MM.1S (cell line): ENCODE measurements around the gene HS2ST1.
"Not testable (repeated sequence)": the region's sequence is repeated elsewhere in the genome, so short reads cannot be mapped to it uniquely, and the experiment has no call there.

Source experiments
- DNase-seq: peaks from one replicate; pipeline ENCODE4 v3.0.0-alpha.2; 2015
- H2AFZ ChIP-seq: fragments of 300-600 bp; sonication (generic); 2 replicates; pipeline ENCODE4 v1.6.0; 2016; ENCODE audit warnings: antibody characterized with exemption, low read length
- H3F3A ChIP-seq: fragments of 300-600 bp; sonication (generic); 2 replicates; pipeline ENCODE4 v1.6.1; 2016; ENCODE audit warnings: mild to moderate bottlenecking, antibody characterized with exemption, low read length, moderate library complexity, mixed read lengths; ENCODE audit not compliant: insufficient read depth
- H3K27ac ChIP-seq: fragments of 300-600 bp; sonication (generic); 2 replicates; pipeline ENCODE4 v1.5.1; 2016; ENCODE audit warnings: mild to moderate bottlenecking, low read length
- H3K27me3 ChIP-seq: fragments of 300-600 bp; sonication (generic); replicated peaks from 2 replicates; pipeline ENCODE4 v1.6.0; 2016; ENCODE audit warnings: low read length; ENCODE audit not compliant: insufficient read depth
- H3K36me3 ChIP-seq: fragments of 300-600 bp; sonication (generic); replicated peaks from 2 replicates; pipeline ENCODE4 v1.6.1; 2016; ENCODE audit warnings: mild to moderate bottlenecking, low read length, mixed read lengths; ENCODE audit not compliant: insufficient read depth
- H3K4me1 ChIP-seq: fragments of 300-600 bp; sonication (generic); 2 replicates; pipeline ENCODE4 v1.6.1; 2016; ENCODE audit warnings: low read length, mixed read lengths
- H3K4me2 ChIP-seq: fragments of 300-600 bp; sonication (generic); 2 replicates; pipeline ENCODE4 v1.6.0; 2016; ENCODE audit warnings: low read depth, low read length
- H3K4me3 ChIP-seq: fragments of 300-600 bp; sonication (generic); 2 replicates; pipeline ENCODE4 v1.5.1; 2016; ENCODE audit warnings: low read length, mixed read lengths
- H3K79me2 ChIP-seq: fragments of 300-600 bp; sonication (generic); 2 replicates; pipeline ENCODE4 v1.6.1; 2016; ENCODE audit warnings: mixed run types, low read length, mixed read lengths
- H3K9ac ChIP-seq: fragments of 300-600 bp; sonication (generic); 2 replicates; pipeline ENCODE4 v1.6.1; 2016; ENCODE audit warnings: low read length, mixed read lengths
- H3K9me2 ChIP-seq: fragments of 300-600 bp; sonication (generic); replicated peaks from 2 replicates; pipeline ENCODE4 v1.6.1; 2016; ENCODE audit warnings: mild to moderate bottlenecking, low read length, mixed read lengths; ENCODE audit not compliant: insufficient read depth
- H3K9me3 ChIP-seq: fragments of 300-600 bp; sonication (generic); replicated peaks from 2 replicates; pipeline ENCODE4 v1.6.1; 2016; ENCODE audit warnings: mild to moderate bottlenecking, low read length, mixed read lengths; ENCODE audit not compliant: insufficient read depth
- H4K20me1 ChIP-seq: fragments of 300-600 bp; sonication (generic); 2 replicates; pipeline ENCODE4 v1.6.1; 2016; ENCODE audit warnings: mild to moderate bottlenecking, low read length, moderate library complexity, mixed read lengths; ENCODE audit not compliant: insufficient read depth
- EZH2 ChIP-seq: fragments of 300-600 bp; sonication (generic); optimal IDR thresholded peaks from 2 replicates; pipeline ENCODE3; 2017; ENCODE audit warnings: low read depth, mild to moderate bottlenecking, antibody characterized with exemption, low read length, mixed read lengths
- EZH2phosphoT487 ChIP-seq: fragments of 300-600 bp; sonication (generic); IDR thresholded peaks from 2 replicates; pipeline ENCODE4 v1.6.1; 2018; ENCODE audit warnings: antibody characterized with exemption, low read length
- TF ChIP-seq, protein P1 (sequence below): fragments of 300-600 bp; sonication (generic); IDR thresholded peaks from 2 replicates; pipeline ENCODE4 v1.5.1; 2016; ENCODE audit warnings: antibody characterized with exemption, low read length, mixed read lengths

Gene HS2ST1

DNA sequence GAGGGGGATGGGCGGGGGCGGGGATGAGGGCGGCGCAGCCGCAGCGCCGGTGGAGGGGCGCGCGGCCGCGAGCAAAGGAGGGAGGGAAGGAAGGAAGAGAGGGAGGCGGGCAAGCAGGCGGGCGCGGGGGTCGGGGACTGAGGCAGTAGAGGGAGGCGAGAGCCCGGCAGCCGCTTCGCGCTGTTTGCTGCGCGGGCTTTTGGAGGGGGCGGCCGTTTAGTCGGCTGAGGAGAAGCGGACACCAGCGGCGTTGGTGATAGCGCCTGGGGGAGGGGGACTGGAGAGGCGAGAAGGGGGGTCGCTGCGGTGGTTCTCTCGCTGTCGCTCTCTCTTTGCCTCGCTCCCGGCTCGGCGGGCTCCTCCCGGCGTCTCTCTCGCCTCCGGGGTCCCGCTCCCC, at the start of gene HS2ST1:
HS2ST1 (plus strand) TSS at position 35 of the 397 bp plus-strand sequence.
- TF ChIP-seq EZH2, result no peak
- TF ChIP-seq, protein P1, sequence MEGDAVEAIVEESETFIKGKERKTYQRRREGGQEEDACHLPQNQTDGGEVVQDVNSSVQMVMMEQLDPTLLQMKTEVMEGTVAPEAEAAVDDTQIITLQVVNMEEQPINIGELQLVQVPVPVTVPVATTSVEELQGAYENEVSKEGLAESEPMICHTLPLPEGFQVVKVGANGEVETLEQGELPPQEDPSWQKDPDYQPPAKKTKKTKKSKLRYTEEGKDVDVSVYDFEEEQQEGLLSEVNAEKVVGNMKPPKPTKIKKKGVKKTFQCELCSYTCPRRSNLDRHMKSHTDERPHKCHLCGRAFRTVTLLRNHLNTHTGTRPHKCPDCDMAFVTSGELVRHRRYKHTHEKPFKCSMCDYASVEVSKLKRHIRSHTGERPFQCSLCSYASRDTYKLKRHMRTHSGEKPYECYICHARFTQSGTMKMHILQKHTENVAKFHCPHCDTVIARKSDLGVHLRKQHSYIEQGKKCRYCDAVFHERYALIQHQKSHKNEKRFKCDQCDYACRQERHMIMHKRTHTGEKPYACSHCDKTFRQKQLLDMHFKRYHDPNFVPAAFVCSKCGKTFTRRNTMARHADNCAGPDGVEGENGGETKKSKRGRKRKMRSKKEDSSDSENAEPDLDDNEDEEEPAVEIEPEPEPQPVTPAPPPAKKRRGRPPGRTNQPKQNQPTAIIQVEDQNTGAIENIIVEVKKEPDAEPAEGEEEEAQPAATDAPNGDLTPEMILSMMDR, result no peak
- TF ChIP-seq EZH2phosphoT487, result no peak
- Histone ChIP-seq H3K27ac (peak within 1 kb of the TSS; percentile 79), H3K9me2 (no peaks in the 10 kb centered on the region), H3K4me2 (peak within 1 kb of the TSS; percentile 87), H2AFZ (peak within 1 kb of the TSS; percentile 97), H3K27me3 (no peaks in the 10 kb centered on the region), H3K36me3 (peaks cover 4% of the 10 kb centered on the region; the same call in 1 of the 2 replicates), H4K20me1 (no peaks in the 10 kb centered on the region), H3F3A (peaks cover 11% of the 10 kb centered on the region), H3K79me2 (peaks cover 91% of the 10 kb centered on the region), H3K4me1 (peaks cover 17% of the 10 kb centered on the region), H3K4me3 (peak within 1 kb of the TSS; percentile 95), H3K9ac (peak within 1 kb of the TSS; percentile 95), H3K9me3 (no peaks in the 10 kb centered on the region)
- DNase-seq, result no peak

DNA sequence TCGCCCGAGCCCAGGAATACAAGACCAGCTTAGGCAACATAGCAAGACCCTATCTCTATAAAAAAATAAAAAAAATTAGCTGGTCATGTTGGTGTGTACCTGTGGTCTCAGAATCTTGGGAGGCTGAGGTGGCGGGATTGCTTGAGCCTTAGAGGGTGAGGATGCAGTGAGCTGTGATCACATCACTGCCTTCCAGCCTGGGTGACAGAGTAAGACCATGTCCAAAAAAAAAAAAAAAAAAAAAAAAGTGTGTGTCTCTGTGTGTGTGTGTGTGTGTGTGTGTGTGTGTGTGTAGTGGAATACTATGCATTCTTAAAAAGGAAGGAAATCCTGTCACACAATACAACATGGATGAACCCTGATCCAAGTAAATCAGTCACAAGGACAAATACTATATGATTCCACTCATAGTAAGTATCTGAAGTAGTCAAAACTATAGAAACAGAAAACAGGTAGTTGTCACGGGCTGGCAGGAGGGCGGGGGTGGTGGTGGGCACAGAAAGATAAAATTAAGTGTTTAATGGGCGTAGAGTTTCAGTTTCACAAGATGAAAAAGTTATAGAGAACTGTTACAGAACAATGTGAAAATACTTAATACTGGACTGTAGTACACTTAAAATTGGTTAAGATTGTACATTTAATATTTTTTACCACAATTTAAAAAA, 48.3 kb upstream of the HS2ST1 start:
- H3K36me3 ChIP-seq, result 0 out of 2 replicates have a peak, but pooled peaks cover 2% of the 10 kb centered on the region
- peak overlapping the region; percentile 38; the same call in 1 of the 2 replicates for H3K4me2 ChIP-seq
- H3K9me3 ChIP-seq, result no peaks in the 10 kb centered on the region

DNA sequence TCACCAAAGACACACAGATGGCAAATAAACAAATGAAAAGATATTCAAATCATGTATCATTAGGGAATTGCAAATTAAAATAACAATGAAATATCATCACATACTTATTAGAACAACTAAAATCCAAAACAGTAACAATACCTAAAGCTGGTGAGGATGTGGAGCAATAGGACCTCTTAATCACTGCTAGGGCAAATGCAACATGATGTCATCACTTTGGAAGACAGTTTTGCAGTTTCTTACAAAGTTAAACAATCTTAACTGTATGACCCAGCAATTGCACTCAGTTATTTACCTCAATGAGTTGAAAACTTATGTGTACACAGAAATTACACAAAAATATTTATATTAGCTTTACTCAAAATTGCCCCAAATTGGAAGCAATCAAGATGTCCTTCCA, 47.8 kb upstream of the HS2ST1 start:
- H3K4me2 ChIP-seq, result peak overlapping the region; percentile 38; the same call in 1 of the 2 replicates

More for the DNA sequence above, 48.3 kb upstream of the HS2ST1 start:
- DNase-seq, result peak; percentile 63
- TF ChIP-seq EZH2 (no peak), EZH2phosphoT487 (no peak)
- TF ChIP-seq, protein P1, result no peak
- Histone ChIP-seq H2AFZ (no peak overlapping the region), H4K20me1 (no peaks in the 10 kb centered on the region), H3K27ac (peak overlapping the region; percentile 49; the same call in 1 of the 2 replicates), H3K27me3 (no peaks in the 10 kb centered on the region), H3K4me1 (peaks cover 25% of the 10 kb centered on the region), H3K9me2 (no peaks in the 10 kb centered on the region), H3F3A (peaks cover 14% of the 10 kb centered on the region; the same call in 1 of the 2 replicates), H3K9ac (no peak overlapping the region), H3K79me2 (peaks cover 11% of the 10 kb centered on the region), H3K4me3 (0 out of 2 replicates have a peak overlapping the region, but pooled peaks have one; percentile 1)

DNA sequence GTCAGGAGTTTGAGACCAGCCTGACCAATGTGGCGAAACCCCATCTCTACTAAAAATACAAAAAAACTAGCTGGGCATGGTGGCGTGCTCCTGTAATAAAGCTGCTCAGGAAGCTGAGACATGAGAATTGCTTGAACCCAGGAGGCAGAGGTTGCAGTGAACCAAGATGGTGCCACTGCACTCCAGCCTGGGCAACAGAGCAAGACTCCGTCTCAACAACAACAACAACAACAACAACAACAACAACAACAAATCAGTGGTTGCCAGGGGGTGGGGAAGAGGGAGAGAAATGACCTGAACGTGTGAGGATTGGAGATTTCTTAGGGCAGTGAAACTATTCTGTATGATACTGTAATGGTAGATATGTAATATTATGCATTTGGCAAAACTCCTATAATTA, 47.2 kb upstream of the HS2ST1 start:
- H4K20me1 ChIP-seq, H3K4me3 ChIP-seq, H3K9me2 ChIP-seq, H3K36me3 ChIP-seq, H3K4me2 ChIP-seq, H2AFZ ChIP-seq, H3K27ac ChIP-seq, H3K9me3 ChIP-seq, H3K9ac ChIP-seq, H3K27me3 ChIP-seq, DNase-seq: not testable (repeated sequence)
- peaks cover 25% of the 10 kb centered on the region for H3K4me1 ChIP-seq
- peaks cover 14% of the 10 kb centered on the region; the same call in 1 of the 2 replicates for H3F3A ChIP-seq
- peaks cover 11% of the 10 kb centered on the region for H3K79me2 ChIP-seq

More for the DNA sequence above, 47.8 kb upstream of the HS2ST1 start:
- no peaks in the 10 kb centered on the region for H4K20me1 ChIP-seq
- H3K9ac ChIP-seq, result no peak overlapping the region
- peaks cover 14% of the 10 kb centered on the region; the same call in 1 of the 2 replicates for H3F3A ChIP-seq
- H3K9me3 ChIP-seq, result no peaks in the 10 kb centered on the region
- no peaks in the 10 kb centered on the region for H3K9me2 ChIP-seq
- 0 out of 2 replicates have a peak overlapping the region, but pooled peaks have one; percentile 1 for H3K4me3 ChIP-seq
- TF ChIP-seq EZH2 (no peak), EZH2phosphoT487 (no peak)
- TF ChIP-seq, protein P1, result no peak
- H3K79me2 ChIP-seq, result peaks cover 11% of the 10 kb centered on the region
- H3K27me3 ChIP-seq, result no peaks in the 10 kb centered on the region
- no peak for DNase-seq
- H3K36me3 ChIP-seq, result 0 out of 2 replicates have a peak, but pooled peaks cover 2% of the 10 kb centered on the region
- H3K4me1 ChIP-seq, result peaks cover 25% of the 10 kb centered on the region
- H2AFZ ChIP-seq, result no peak overlapping the region
- peak overlapping the region; percentile 49; the same call in 1 of the 2 replicates for H3K27ac ChIP-seq
